ENCODE data around the gene UBE2V1. TPM values are rescaled to one million over a fixed set of nuclear protein-coding genes. Genes with fewer than 3 reads are reported as not detected.

Gene UBE2V1
- total and polyA plus RNA-seq, 2 donors from 2014 or later = 99.1 to 105 TPM

DNA sequence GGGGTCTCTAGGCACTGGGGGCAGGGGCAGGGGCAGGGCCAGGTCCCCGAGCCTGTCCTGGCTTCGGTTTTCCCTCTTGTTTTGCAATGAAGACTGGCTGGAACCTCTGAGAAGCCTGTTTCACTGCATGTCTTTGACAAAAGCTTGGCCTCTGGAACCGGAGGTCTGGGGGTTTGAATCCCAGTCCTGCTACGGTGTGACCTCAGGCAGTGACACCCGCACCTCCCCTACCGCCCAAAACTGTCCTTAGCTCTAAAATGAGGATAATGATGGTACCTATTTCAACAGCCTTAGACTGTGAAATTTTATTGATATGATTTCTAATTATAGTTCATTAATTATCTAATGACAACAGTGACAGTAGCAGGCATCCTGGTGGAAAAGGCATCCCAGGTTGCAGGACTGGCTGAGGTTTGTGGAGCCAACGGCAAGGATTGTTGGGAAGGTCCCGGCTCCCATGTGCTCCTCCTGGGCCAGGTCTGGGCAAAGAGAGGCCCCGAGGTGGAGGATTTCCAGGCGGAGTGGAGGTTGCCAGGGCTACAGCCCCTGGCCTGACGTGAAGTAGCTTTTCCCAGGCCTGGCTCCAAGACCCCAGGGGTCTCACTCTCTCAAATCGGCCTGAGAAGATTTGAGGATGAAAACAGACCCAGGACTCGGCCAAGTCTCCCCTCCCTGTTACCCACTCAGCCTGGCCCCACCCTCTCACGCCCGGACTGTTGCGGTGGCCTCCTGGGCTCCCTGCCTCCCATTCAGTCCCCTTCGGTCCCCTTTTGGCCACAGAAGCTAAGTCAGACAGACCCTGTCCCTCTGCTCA lies 72.3 kb downstream of the UBE2V1 start:
- FAIRE-seq = no peak
- H3K9ac ChIP-seq (ENCODE audit: low read length in 3 of 3) = no peak overlapping the region
- intact Hi-C loops (cut with DNase I) = no loop called here

GRCh38 chr20:50039706-50040431 lies 73.1 kb downstream of the UBE2V1 start:
- Histone ChIP-seq H3K4me3 (ENCODE audit: low read length in 3 of 3) (no peak overlapping the region), H3K27me3 (ENCODE audit: control insufficient read depth, insufficient read depth, low read length) (no peaks in the 10 kb centered on the region), H3K9me3 (ENCODE audit: control insufficient read depth in 2 of 3, insufficient read depth in 1 of 3, low read length in 3 of 3) (no peaks in the 10 kb centered on the region), H3K4me1 (ENCODE audit: control insufficient read depth in 2 of 3, insufficient read depth in 2 of 3, low read depth in 1 of 3, low read length in 3 of 3) (peaks cover 0 to 4% (median 0%) of the 10 kb centered on the region in 3 donors), H3K36me3 (ENCODE audit: control insufficient read depth in 2 of 3, insufficient read depth in 3 of 3, low read length in 3 of 3) (no peaks in the 10 kb centered on the region), H3K9ac (ENCODE audit: low read length in 3 of 3) (no peak overlapping the region), H3K27ac (ENCODE audit: low read depth in 2 of 2, low read length in 2 of 2) (no peak overlapping the region)
- intact Hi-C loops (cut with DNase I) = no loop called here
- FAIRE-seq = no peak
- peak in 1 of 5 donors; percentile 50 for DNase-seq
- TF ChIP-seq, protein P1, sequence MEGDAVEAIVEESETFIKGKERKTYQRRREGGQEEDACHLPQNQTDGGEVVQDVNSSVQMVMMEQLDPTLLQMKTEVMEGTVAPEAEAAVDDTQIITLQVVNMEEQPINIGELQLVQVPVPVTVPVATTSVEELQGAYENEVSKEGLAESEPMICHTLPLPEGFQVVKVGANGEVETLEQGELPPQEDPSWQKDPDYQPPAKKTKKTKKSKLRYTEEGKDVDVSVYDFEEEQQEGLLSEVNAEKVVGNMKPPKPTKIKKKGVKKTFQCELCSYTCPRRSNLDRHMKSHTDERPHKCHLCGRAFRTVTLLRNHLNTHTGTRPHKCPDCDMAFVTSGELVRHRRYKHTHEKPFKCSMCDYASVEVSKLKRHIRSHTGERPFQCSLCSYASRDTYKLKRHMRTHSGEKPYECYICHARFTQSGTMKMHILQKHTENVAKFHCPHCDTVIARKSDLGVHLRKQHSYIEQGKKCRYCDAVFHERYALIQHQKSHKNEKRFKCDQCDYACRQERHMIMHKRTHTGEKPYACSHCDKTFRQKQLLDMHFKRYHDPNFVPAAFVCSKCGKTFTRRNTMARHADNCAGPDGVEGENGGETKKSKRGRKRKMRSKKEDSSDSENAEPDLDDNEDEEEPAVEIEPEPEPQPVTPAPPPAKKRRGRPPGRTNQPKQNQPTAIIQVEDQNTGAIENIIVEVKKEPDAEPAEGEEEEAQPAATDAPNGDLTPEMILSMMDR (IDR thresholded peaks at IDR 0.05; ENCODE audit: borderline replicate concordance, extremely low read depth, insufficient read depth) = no peak

More for the DNA sequence above, 72.3 kb downstream of the UBE2V1 start:
- H3K4me3 ChIP-seq (ENCODE audit: low read length in 3 of 3) = no peak overlapping the region
- no peak for DNase-seq
- H3K36me3 ChIP-seq (ENCODE audit: control insufficient read depth in 2 of 3, insufficient read depth in 3 of 3, low read length in 3 of 3) = no peaks in the 10 kb centered on the region
- H3K9me3 ChIP-seq (ENCODE audit: control insufficient read depth in 2 of 3, insufficient read depth in 1 of 3, low read length in 3 of 3) = no peaks in the 10 kb centered on the region
- no peaks in the 10 kb centered on the region for H3K27me3 ChIP-seq (ENCODE audit: control insufficient read depth, insufficient read depth, low read length)
- H3K27ac ChIP-seq (ENCODE audit: low read depth in 2 of 2, low read length in 2 of 2) = no peak overlapping the region
- H3K4me1 ChIP-seq (ENCODE audit: control insufficient read depth in 2 of 3, insufficient read depth in 2 of 3, low read depth in 1 of 3, low read length in 3 of 3) = peaks cover 0 to 4% (median 0%) of the 10 kb centered on the region in 3 donors
- TF ChIP-seq, protein P1 (IDR thresholded peaks at IDR 0.05; ENCODE audit: borderline replicate concordance, extremely low read depth, insufficient read depth) = no peak

DNA sequence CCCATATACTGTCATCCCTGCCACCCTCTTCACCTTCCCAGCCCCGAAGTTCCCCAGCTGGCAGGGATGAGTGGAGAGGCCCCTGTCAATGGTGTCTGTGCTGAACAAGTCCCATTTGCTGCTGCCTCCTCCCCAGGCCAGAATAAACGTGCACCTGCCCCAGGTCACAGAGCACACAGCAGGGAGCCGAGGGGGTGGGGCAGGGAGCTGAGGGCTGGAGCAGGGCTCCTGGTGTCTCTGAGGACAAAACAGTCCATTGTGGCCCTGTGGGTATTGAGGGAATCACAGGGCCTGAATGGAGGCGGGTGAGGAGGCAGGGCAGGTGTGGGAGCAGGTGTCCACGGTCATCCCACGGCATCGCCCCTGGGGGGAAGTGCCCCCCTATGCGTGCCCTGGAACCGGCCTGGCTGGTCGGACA lies 74.4 kb downstream of the UBE2V1 start:
- Histone ChIP-seq H3K9me3 (ENCODE audit: control insufficient read depth in 2 of 3, insufficient read depth in 1 of 3, low read length in 3 of 3) (no peaks in the 10 kb centered on the region), H3K36me3 (ENCODE audit: control insufficient read depth in 2 of 3, insufficient read depth in 3 of 3, low read length in 3 of 3) (no peaks in the 10 kb centered on the region), H3K4me1 (ENCODE audit: control insufficient read depth in 2 of 3, insufficient read depth in 2 of 3, low read depth in 1 of 3, low read length in 3 of 3) (peaks cover 0 to 3% (median 0%) of the 10 kb centered on the region in 3 donors), H3K9ac (ENCODE audit: low read length in 3 of 3) (no peak overlapping the region), H3K27me3 (ENCODE audit: control insufficient read depth, insufficient read depth, low read length) (no peaks in the 10 kb centered on the region), H3K27ac (ENCODE audit: low read depth in 2 of 2, low read length in 2 of 2) (no peak overlapping the region), H3K4me3 (ENCODE audit: low read length in 3 of 3) (no peak overlapping the region)
- FAIRE-seq (no peak), DNase-seq (no peak)
- TF ChIP-seq, protein P1 (IDR thresholded peaks at IDR 0.05; ENCODE audit: borderline replicate concordance, extremely low read depth, insufficient read depth) = no peak
- intact Hi-C loops (cut with DNase I) = no loop called here

Measured in kidney (tissue), 14 donors.